ENCODE measurements around the gene SLC24A1. TPM values are rescaled to one million over a fixed set of nuclear protein-coding genes. Genes with fewer than 3 reads are reported as not detected.
"Not testable (repeated sequence)": the region's sequence is repeated elsewhere in the genome, so short reads cannot be mapped to it uniquely, and the experiment has no call there.

Gene SLC24A1
- total RNA-seq, 4 donors from 2014 or later = 1.7 to 5.8 (median 3.6) TPM

DNA sequence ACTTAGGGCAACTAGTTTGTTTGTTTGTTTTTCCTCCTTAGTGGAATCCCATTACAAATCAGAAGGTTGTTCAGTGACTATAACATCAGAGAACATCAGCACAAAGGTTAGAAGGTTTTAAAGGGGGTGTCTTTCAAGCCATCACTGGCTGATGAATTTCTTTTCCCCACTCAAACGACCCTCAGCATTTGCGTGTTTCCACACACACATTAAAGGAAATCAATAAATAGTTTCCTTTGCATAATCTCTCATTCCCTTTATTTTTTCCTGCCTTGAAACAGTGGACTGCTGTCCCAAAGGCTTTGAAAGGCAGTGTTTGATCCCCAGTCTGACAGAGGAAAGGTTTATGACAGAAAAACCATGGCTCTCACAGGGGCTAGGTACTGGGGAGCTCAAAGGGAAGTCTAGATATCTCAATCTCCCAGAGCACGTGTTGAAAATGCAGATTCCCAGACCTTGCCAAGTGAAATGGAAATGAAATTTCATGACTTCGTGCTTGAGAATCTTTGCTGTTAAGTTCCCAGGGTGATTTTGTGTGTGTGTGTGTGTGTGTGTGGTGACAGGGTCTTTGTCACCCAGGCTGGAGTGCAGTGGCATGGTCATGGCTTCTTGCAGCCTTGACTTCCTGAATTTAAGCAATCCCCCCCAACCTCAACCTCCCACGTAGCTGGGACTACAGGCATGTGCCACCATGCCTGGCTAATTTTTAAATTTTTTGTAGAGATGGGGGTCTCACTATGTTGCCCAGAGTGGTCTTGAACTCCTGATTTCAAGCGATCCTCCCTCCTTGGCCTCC lies 8.6 kb upstream of the SLC24A1 start:
- TF ChIP-seq, protein P1, sequence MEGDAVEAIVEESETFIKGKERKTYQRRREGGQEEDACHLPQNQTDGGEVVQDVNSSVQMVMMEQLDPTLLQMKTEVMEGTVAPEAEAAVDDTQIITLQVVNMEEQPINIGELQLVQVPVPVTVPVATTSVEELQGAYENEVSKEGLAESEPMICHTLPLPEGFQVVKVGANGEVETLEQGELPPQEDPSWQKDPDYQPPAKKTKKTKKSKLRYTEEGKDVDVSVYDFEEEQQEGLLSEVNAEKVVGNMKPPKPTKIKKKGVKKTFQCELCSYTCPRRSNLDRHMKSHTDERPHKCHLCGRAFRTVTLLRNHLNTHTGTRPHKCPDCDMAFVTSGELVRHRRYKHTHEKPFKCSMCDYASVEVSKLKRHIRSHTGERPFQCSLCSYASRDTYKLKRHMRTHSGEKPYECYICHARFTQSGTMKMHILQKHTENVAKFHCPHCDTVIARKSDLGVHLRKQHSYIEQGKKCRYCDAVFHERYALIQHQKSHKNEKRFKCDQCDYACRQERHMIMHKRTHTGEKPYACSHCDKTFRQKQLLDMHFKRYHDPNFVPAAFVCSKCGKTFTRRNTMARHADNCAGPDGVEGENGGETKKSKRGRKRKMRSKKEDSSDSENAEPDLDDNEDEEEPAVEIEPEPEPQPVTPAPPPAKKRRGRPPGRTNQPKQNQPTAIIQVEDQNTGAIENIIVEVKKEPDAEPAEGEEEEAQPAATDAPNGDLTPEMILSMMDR (IDR thresholded peaks at IDR 0.05) = no peak
- no peak for TF ChIP-seq POLR2A (IDR thresholded peaks at IDR 0.05)
- no peaks in the 10 kb centered on the region for H3K36me3 ChIP-seq
- intact Hi-C loops (cut with DNase I) = no loop called here
- no peaks in the 10 kb centered on the region for H3K9me3 ChIP-seq
- 72 to 73% methylated on average over 6 of the region's 6 CpGs for WGBS, 2 donors
- H3K4me3 ChIP-seq = no peak overlapping the region
- DNase-seq = no peak
- H3K27me3 ChIP-seq = no peaks in the 10 kb centered on the region
- H3K4me1 ChIP-seq = peaks cover 6 to 45% (median 20%) of the 10 kb centered on the region in 3 donors
- H3K27ac ChIP-seq = no peak overlapping the region

DNA sequence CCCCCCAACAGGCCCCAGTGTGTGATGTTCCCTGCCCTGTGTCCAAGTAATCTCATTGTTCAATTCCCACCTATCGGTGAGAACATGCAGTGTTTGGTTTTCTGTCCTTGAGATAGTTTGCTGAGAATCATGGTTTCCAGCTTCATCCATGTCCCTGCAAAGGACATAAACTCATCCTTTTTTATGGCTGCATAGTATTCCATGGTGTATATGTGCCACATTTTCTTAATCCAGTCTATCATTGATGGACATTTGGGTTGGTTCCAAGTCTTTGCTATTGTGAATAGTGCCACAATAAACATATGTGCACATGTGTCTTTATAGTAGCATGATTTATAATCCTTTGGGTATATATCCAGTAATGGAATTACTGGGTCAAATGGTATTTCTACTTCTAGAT lies 5.9 kb upstream of the SLC24A1 start:
- DNase-seq; H3K4me3 ChIP-seq; H3K9me3 ChIP-seq; H3K27ac ChIP-seq; H3K36me3 ChIP-seq; intact Hi-C loops (cut with DNase I); H3K27me3 ChIP-seq: not testable (repeated sequence)
- H3K4me1 ChIP-seq = peaks cover 6 to 21% (median 10%) of the 10 kb centered on the region in 3 donors
- 86 to 100% methylated on average over 1 of the region's 1 CpG for WGBS, 2 donors

DNA sequence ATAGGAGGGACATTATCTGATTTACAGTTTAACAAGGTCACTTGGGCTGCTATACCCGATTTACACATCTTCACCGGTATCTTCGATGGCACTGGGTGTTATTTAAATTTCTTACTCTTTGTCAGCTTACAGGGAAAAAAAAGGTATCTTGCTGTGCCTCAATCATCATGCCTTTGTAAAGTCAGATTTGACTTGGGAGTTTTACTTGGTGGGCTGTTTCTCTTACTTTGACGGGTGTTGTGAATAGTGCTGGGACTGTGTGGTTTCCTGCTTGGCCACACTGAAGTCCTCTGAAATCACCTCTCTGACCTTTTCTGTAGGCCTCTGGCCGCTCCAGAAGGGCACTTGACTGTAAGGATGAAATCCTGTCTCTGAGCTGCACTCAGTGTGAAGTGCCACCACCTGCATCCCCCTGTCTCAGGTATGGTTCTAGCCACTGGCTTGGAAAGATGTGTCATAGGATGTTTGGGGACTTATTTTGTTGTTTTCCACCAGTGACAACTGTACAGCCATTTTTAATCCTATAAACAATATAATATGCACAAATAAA lies 3.1 kb upstream of the SLC24A1 start:
- Histone ChIP-seq H3K9me3 (no peaks in the 10 kb centered on the region), H3K4me3 (no peak overlapping the region), H3K27me3 (no peaks in the 10 kb centered on the region), H3K4me1 (no peaks in the 10 kb centered on the region), H3K36me3 (peaks cover 0 to 2% (median 0%) of the 10 kb centered on the region in 3 donors), H3K27ac (no peak overlapping the region)
- intact Hi-C loops (cut with DNase I) = no loop called here
- no peak for DNase-seq
- 82 to 90% methylated on average over 4 to 5 of the region's 5 CpGs for whole genome bisulfite sequencing, 2 donors
- TF ChIP-seq, protein P1 (IDR thresholded peaks at IDR 0.05) = no peak
- no peak for TF ChIP-seq POLR2A (IDR thresholded peaks at IDR 0.05)

DNA sequence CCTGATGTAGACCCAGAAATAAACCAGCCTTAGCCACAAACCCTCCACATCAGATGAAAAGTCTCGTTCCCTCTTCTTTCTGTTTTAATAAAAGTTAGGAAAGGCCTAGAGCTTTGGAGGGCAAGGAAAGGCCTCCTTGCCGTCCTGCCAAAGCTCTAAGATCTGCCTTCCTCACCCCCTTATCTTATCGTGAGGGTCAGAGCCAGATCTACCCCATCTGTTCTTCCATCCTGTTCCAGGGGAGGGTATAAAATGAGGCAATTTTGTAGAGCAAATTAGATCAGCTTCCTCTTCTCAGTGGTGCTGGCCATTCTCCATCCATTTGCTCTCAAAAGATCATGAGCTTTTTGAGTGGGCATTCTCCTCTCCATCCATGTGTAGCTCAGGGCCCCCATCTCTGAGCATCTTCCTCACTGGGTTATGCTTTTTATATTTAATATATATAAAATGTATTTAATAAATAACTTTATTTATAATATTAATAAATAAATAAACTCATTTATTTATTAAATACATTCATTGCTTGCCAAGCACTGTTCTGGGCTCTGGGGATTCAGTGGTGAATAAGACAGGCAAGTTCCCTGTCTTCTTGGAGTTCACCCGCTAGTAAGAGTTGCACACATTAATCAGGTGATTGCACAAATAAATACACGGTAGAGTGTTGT lies 2.0 kb upstream of the SLC24A1 start:
- Histone ChIP-seq H3K27ac (no peak overlapping the region), H3K9me3 (no peaks in the 10 kb centered on the region), H3K27me3 (no peaks in the 10 kb centered on the region), H3K4me3 (no peak overlapping the region), H3K36me3 (peaks cover 0 to 13% (median 0%) of the 10 kb centered on the region in 3 donors), H3K4me1 (no peaks in the 10 kb centered on the region)
- no peak for TF ChIP-seq POLR2A (IDR thresholded peaks at IDR 0.05)
- TF ChIP-seq, protein P1 (IDR thresholded peaks at IDR 0.05) = no peak
- no peak for DNase-seq
- intact Hi-C loops (cut with DNase I) = no loop called here
- 63 to 75% methylated on average over 5 of the region's 5 CpGs for WGBS, 2 donors

DNA sequence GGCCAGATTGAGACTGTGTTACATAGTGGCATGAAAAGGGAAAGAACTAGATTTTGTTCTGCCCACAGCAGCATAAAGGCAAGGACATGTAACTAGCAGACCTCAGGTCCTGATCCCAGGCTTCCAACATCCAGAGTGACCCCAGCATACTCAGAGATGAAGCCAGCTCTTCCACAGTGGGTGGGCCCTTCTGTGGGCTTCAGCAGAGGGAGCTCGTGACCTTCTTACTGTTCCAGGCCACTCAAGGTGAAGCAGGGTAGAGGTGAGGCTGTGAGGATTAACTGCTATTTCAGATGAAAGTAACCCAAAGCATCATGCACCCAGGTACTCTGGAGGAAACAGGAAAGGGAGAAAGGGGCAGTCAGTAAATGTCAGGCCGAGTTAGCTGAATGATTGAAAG lies 905 bp upstream of the SLC24A1 start:
- Histone ChIP-seq H3K4me3 (no peak overlapping the region), H3K9me3 (no peaks in the 10 kb centered on the region), H3K36me3 (peaks cover 0 to 24% (median 0%) of the 10 kb centered on the region in 3 donors), H3K4me1 (no peaks in the 10 kb centered on the region), H3K27me3 (no peaks in the 10 kb centered on the region), H3K27ac (no peak overlapping the region)
- 85 to 86% methylated on average over 1 to 2 of the region's 2 CpGs for WGBS, 2 donors
- intact Hi-C loops (cut with DNase I) = no loop called here
- TF ChIP-seq, protein P1 (IDR thresholded peaks at IDR 0.05) = no peak
- TF ChIP-seq POLR2A (IDR thresholded peaks at IDR 0.05) = no peak
- no peak for DNase-seq

All from esophagus squamous epithelium (tissue), 5 donors.